HL-60 (cell line): ENCODE data around the gene SHISA3.
A peak's percentile ranks its signal among the peaks of the same experiment; 100 is the strongest.

Experiments used
- DNase-seq, 2 experiments: peaks; one replicate each; pipeline ENCODE4 v3.0.0-alpha.2; 2010 to 2020; ENCODE audit warnings: low read depth in 1 of 2, low spot score in 1 of 2
- H3K27ac ChIP-seq: fragments of 250-450 bp; sonication (Bioruptor Pico); replicated peaks from 2 replicates; pipeline ENCODE4 v1.5.1; 2020; ENCODE audit warnings: mild to moderate bottlenecking, moderate library complexity
- H3K27me3 ChIP-seq: fragments of 250-450 bp; sonication (Bioruptor Pico); 2 replicates; pipeline ENCODE4 v1.5.1; 2021; ENCODE audit warnings: mild to moderate bottlenecking, moderate library complexity; ENCODE audit not compliant: insufficient read depth, poor library complexity, severe bottlenecking
- H3K4me3 ChIP-seq: replicated peaks from 2 replicates; pipeline ENCODE4 v1.5.1; 2011; ENCODE audit warnings: mild to moderate bottlenecking, control low read depth, low read length; ENCODE audit not compliant: insufficient read depth
- GABPA ChIP-seq: IDR thresholded peaks from 2 replicates; pipeline ENCODE4 v1.6.1; 2012; ENCODE audit warnings: low read depth
- POLR2AphosphoS5 ChIP-seq: IDR thresholded peaks from 2 replicates; pipeline ENCODE4 v1.6.1; 2012; ENCODE audit warnings: low read depth
- SPI1 ChIP-seq: IDR thresholded peaks from 2 replicates; pipeline ENCODE4 v1.6.1; 2012; ENCODE audit warnings: low read depth, mild to moderate bottlenecking, borderline replicate concordance
- TF ChIP-seq, protein P1 (sequence below): IDR thresholded peaks from one replicate; pipeline ENCODE4 v1.5.1; 2011; ENCODE audit warnings: low read length, control low read depth, inconsistent platforms; ENCODE audit not compliant: insufficient read depth
- TF ChIP-seq, protein P2 (sequence below): IDR thresholded peaks from 2 replicates; pipeline ENCODE4 v1.6.1; 2012; ENCODE audit warnings: low read depth; ENCODE audit not compliant: insufficient replicate concordance

SHISA3 gene

DNA sequence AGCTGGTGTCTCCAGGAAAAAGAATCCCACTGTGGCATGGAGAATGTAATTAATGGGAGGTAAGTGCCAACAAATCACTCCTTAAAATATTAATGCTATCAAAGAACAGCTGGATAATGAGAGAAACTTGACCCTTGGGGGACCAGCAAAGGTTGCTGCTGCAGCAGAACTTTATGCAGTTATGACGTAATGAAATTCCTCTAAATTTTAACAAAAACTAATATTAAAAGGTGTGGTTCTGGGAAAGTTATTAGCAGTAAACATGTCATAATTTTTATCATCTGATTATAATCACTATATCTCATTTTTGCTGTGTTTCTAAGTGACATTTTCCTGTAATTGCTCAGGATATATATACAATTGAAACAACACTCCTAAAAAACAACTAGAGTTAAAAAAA lies 1.7 kb upstream of the SHISA3 start:
- no peak for DNase-seq
- Histone ChIP-seq H3K27ac (no peak overlapping the region), H3K4me3 (no peak overlapping the region), H3K27me3 (peaks cover 52% of the 10 kb centered on the region)
- TF ChIP-seq GABPA, result no peak
- TF ChIP-seq, protein P1, sequence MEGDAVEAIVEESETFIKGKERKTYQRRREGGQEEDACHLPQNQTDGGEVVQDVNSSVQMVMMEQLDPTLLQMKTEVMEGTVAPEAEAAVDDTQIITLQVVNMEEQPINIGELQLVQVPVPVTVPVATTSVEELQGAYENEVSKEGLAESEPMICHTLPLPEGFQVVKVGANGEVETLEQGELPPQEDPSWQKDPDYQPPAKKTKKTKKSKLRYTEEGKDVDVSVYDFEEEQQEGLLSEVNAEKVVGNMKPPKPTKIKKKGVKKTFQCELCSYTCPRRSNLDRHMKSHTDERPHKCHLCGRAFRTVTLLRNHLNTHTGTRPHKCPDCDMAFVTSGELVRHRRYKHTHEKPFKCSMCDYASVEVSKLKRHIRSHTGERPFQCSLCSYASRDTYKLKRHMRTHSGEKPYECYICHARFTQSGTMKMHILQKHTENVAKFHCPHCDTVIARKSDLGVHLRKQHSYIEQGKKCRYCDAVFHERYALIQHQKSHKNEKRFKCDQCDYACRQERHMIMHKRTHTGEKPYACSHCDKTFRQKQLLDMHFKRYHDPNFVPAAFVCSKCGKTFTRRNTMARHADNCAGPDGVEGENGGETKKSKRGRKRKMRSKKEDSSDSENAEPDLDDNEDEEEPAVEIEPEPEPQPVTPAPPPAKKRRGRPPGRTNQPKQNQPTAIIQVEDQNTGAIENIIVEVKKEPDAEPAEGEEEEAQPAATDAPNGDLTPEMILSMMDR, result no peak
- TF ChIP-seq POLR2AphosphoS5, result no peak
- TF ChIP-seq, protein P2, sequence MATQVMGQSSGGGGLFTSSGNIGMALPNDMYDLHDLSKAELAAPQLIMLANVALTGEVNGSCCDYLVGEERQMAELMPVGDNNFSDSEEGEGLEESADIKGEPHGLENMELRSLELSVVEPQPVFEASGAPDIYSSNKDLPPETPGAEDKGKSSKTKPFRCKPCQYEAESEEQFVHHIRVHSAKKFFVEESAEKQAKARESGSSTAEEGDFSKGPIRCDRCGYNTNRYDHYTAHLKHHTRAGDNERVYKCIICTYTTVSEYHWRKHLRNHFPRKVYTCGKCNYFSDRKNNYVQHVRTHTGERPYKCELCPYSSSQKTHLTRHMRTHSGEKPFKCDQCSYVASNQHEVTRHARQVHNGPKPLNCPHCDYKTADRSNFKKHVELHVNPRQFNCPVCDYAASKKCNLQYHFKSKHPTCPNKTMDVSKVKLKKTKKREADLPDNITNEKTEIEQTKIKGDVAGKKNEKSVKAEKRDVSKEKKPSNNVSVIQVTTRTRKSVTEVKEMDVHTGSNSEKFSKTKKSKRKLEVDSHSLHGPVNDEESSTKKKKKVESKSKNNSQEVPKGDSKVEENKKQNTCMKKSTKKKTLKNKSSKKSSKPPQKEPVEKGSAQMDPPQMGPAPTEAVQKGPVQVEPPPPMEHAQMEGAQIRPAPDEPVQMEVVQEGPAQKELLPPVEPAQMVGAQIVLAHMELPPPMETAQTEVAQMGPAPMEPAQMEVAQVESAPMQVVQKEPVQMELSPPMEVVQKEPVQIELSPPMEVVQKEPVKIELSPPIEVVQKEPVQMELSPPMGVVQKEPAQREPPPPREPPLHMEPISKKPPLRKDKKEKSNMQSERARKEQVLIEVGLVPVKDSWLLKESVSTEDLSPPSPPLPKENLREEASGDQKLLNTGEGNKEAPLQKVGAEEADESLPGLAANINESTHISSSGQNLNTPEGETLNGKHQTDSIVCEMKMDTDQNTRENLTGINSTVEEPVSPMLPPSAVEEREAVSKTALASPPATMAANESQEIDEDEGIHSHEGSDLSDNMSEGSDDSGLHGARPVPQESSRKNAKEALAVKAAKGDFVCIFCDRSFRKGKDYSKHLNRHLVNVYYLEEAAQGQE, result no peak
- no peak for TF ChIP-seq SPI1

DNA sequence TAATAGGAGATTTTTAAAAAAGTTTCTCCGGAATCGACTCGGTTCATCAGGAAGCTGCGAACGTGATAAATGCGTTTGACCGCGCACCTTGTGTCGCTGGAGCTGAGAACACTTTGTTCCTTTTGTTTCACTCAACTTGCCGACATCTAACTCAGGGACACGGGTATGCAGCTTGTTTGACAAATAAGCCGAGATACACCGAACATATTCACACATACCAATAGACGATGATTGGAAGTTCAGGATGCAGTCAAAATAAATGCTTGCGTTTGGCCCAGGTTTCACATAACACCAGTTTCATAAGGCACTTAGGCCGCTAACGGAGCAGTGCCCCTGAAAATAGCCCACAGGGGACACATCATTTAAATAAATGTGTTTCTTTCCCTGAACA lies 932 bp upstream of the SHISA3 start:
- TF ChIP-seq GABPA (no peak), POLR2AphosphoS5 (no peak), SPI1 (no peak)
- TF ChIP-seq, protein P2, result no peak
- TF ChIP-seq, protein P1, result no peak
- H3K27me3 ChIP-seq, result peaks cover 52% of the 10 kb centered on the region
- H3K4me3 ChIP-seq, result no peak overlapping the region
- DNase-seq, result no peak
- no peak overlapping the region for H3K27ac ChIP-seq

DNA sequence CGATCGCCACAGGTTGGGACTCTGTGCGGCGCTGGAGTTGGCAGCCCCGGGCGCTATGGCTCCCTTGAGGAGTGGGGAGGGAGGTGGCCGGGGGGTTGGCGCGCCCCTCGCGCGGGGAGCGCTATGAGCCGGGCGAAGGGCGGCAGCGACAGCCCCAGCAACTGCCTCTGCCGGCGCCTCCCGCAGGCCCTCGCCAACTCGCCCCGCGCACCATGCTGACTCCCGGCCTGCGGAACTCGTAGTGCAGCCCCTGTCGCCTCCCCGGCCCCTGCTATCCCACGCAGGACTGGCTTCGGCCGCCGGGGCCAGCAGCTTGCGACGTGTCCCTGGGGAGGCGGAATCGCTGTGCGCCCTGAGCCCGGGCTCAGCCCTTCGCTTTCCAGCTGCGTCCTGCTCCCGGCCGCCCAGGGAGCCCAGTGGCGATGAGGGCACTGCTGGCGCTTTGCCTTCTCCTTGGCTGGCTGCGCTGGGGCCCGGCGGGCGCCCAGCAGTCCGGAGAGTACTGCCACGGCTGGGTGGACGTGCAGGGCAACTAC lies 415 bp downstream of the SHISA3 start:
- no peak overlapping the region for H3K27ac ChIP-seq
- DNase-seq, result no peak
- H3K4me3 ChIP-seq, result peak overlapping the region; percentile 20
- TF ChIP-seq SPI1 (no peak), GABPA (no peak), POLR2AphosphoS5 (no peak)
- TF ChIP-seq, protein P2, result no peak
- TF ChIP-seq, protein P1, result no peak
- peaks cover 52% of the 10 kb centered on the region for H3K27me3 ChIP-seq
